ENCODE measurements around the gene SEMA3D. TPM values are rescaled to one million over a fixed set of nuclear protein-coding genes. Genes with fewer than 3 reads are reported as not detected.

Gene SEMA3D
- total and polyA plus RNA-seq, 12 donors = 0.80 to 9.3 (median 6.6) TPM

DNA sequence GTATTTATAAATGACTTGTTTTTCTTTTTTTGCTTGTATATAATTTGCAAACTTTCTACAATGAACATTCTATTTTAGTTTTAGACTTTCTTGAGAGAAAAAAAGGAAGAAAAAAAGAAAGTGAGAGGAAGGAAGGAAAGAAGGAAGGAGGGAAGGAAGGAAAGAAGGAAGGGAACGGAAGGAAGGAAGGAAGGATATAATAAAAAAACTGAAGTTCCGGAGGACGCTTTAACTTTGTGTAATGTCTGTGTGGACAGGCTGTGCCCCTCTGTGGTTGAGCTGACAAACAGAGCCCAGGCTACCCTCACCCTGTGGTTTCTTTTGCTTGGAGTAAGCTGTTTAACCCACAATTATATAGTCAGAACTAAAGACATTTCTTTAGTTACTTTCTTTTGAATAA is 108.7 kb downstream of the SEMA3D start:
- no peak for TF ChIP-seq POLR2A (IDR thresholded peaks at IDR 0.05)
- H3K27me3 ChIP-seq = no peaks in the 10 kb centered on the region
- no peak for DNase-seq
- WGBS, 4 donors = 52 to 71% (median 63%) methylated on average over 3 of the region's 3 CpGs
- no peaks in the 10 kb centered on the region for H3K4me1 ChIP-seq (replicated peaks in 1 of 2)
- H3K9me3 ChIP-seq (replicated peaks in 1 of 3) = no peaks in the 10 kb centered on the region
- intact Hi-C loops (cut with DNase I) = no loop called here
- no peak overlapping the region for H3K4me3 ChIP-seq
- H3K27ac ChIP-seq = no peak overlapping the region
- H3K36me3 ChIP-seq (replicated peaks in 1 of 2) = no peaks in the 10 kb centered on the region

GRCh38 chr7:85075864-85076263 is 111.0 kb downstream of the SEMA3D start:
- TF ChIP-seq, protein P1, sequence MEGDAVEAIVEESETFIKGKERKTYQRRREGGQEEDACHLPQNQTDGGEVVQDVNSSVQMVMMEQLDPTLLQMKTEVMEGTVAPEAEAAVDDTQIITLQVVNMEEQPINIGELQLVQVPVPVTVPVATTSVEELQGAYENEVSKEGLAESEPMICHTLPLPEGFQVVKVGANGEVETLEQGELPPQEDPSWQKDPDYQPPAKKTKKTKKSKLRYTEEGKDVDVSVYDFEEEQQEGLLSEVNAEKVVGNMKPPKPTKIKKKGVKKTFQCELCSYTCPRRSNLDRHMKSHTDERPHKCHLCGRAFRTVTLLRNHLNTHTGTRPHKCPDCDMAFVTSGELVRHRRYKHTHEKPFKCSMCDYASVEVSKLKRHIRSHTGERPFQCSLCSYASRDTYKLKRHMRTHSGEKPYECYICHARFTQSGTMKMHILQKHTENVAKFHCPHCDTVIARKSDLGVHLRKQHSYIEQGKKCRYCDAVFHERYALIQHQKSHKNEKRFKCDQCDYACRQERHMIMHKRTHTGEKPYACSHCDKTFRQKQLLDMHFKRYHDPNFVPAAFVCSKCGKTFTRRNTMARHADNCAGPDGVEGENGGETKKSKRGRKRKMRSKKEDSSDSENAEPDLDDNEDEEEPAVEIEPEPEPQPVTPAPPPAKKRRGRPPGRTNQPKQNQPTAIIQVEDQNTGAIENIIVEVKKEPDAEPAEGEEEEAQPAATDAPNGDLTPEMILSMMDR (IDR thresholded peaks at IDR 0.05) = no peak
- no peak for TF ChIP-seq POLR2A (IDR thresholded peaks at IDR 0.05)
- Histone ChIP-seq H3K36me3 (replicated peaks in 1 of 2) (no peaks in the 10 kb centered on the region), H3K9me3 (replicated peaks in 1 of 3) (no peaks in the 10 kb centered on the region), H3K27ac (no peak overlapping the region), H3K27me3 (no peaks in the 10 kb centered on the region), H3K4me1 (replicated peaks in 1 of 2) (no peaks in the 10 kb centered on the region), H3K4me3 (no peak overlapping the region)
- 71 to 80% (median 75%) methylated on average over 2 of the region's 2 CpGs for WGBS, 4 donors
- intact Hi-C loops (cut with DNase I) = no loop called here
- no peak for DNase-seq

DNA sequence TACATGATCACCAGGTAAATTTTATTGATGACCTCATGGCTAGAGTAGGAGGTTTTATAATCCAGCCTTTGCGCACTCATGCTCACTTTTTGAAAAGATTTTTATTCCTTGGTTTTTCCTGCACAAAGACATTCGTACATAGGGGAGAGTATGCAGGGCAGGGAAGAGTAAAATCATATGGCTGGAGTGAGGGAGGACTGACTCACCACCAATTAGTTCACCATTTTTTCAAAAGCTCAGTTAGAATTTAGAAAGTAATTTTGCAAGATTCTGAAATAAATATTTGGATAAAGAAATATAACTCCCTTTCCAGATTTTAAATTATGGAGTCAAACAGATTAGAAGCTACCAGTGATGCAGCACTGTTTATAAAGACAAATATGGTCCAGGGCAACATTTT is 111.9 kb downstream of the SEMA3D start:
- no peak overlapping the region for H3K4me3 ChIP-seq
- no peak for DNase-seq
- WGBS, 4 donors = 83 to 98% (median 90%) methylated on average over 2 of the region's 2 CpGs
- no peak overlapping the region for H3K27ac ChIP-seq
- TF ChIP-seq, protein P1 (IDR thresholded peaks at IDR 0.05) = no peak
- TF ChIP-seq POLR2A (IDR thresholded peaks at IDR 0.05) = no peak
- H3K9me3 ChIP-seq (replicated peaks in 1 of 3) = no peaks in the 10 kb centered on the region
- intact Hi-C loops (cut with DNase I) = no loop called here
- H3K4me1 ChIP-seq (replicated peaks in 1 of 2) = no peaks in the 10 kb centered on the region
- H3K36me3 ChIP-seq (replicated peaks in 1 of 2) = no peaks in the 10 kb centered on the region
- H3K27me3 ChIP-seq = no peaks in the 10 kb centered on the region

DNA sequence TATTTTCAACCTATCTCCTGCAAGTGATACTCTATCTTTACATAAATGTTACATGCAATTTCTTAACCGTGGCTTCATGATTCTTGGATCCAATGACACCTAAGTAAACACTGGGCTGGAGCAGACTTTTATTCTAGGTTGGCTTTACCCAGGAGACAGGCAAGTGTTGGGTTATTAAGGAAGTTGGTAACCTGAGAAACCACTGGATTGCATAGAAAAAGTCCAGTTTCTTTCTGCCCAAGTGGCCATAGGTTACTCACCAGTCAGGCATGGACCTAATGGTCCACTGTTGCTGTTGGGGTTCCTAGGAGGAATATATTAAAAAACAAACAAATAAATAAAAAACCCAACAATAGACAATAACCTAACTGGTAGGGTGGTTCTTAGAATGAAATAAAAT is 112.8 kb downstream of the SEMA3D start:
- Histone ChIP-seq H3K9me3 (replicated peaks in 1 of 3) (no peaks in the 10 kb centered on the region), H3K36me3 (replicated peaks in 1 of 2) (no peaks in the 10 kb centered on the region), H3K27ac (no peak overlapping the region), H3K4me3 (no peak overlapping the region), H3K27me3 (no peaks in the 10 kb centered on the region), H3K4me1 (replicated peaks in 1 of 2) (no peaks in the 10 kb centered on the region)
- no peak for DNase-seq
- intact Hi-C loops (cut with DNase I) = no loop called here
- TF ChIP-seq, protein P1 (IDR thresholded peaks at IDR 0.05) = no peak
- no peak for TF ChIP-seq POLR2A (IDR thresholded peaks at IDR 0.05)
- WGBS, 4 donors = 90 to 94% (median 92%) methylated on average over 1 of the region's 1 CpG

- 87 to 97% (median 88%) methylated on average over 5 of the region's 5 CpGs for WGBS, 4 donors
- Histone ChIP-seq H3K4me1 (replicated peaks in 1 of 2) (no peaks in the 10 kb centered on the region), H3K27ac (no peak overlapping the region), H3K9me3 (replicated peaks in 1 of 3) (no peaks in the 10 kb centered on the region), H3K4me3 (no peak overlapping the region), H3K36me3 (replicated peaks in 1 of 2) (no peaks in the 10 kb centered on the region), H3K27me3 (no peaks in the 10 kb centered on the region)
- no peak for DNase-seq
- intact Hi-C loops (cut with DNase I) = no loop called here
- no peak for TF ChIP-seq POLR2A (IDR thresholded peaks at IDR 0.05)
- TF ChIP-seq, protein P1 (IDR thresholded peaks at IDR 0.05) = no peak
These were observed 115.8 kb downstream of the SEMA3D start for GRCh38 chr7:85070967-85071628.
